Stimulated activated CD4-positive, alpha-beta T cell treated with anti-CD3 and anti-CD28 coated beads, Interleukin-4, amount 100 ng/mL, for 4 hours (primary cell): ENCODE results near the gene IL1RAPL2.

Experiments used
- DNase-seq, 2 experiments: peaks; one replicate each; pipeline ENCODE4 v3.0.0-alpha.2; 2020

Gene IL1RAPL2

DNA sequence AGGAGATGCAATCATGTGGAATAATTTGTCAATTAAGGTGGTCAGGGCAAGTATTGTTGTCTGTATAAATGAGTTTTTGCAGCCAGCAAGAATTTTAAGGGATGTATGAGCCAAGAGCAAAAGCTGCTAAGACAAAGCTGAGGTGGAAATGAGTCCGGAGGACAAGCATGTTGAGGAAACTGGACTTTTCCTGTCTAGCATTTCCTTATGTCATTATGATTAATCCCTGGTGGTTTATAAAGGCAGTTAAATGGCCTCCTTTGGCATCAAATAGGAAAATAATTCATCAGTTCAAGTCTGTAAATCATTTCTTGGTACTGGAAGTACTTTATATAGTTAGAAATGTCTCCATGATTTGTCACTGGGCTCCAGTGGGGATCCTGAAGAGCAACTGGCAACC lies 716.1 kb downstream of the IL1RAPL2 start:
- DNase-seq: no peak

DNA sequence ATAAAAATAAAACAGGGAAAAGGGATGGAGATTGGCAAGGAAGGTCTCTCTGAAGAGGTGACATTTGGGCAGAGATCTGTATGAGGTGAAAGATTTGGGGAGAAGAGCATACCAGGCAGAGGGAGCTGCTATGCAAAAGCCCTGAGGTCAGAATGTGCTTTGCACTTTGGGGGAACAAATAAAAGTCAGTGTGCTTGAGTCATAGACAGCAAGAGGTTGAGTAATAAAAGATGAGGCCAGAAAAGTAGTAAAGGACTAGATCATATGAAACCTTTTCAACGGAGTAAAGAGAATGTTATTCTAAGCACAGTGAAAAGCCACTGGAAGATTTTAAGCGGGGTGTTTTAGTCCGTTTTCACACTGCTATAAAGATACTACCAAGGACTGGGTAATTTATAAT lies 731.0 kb downstream of the IL1RAPL2 start:
- DNase-seq: no peak

DNA sequence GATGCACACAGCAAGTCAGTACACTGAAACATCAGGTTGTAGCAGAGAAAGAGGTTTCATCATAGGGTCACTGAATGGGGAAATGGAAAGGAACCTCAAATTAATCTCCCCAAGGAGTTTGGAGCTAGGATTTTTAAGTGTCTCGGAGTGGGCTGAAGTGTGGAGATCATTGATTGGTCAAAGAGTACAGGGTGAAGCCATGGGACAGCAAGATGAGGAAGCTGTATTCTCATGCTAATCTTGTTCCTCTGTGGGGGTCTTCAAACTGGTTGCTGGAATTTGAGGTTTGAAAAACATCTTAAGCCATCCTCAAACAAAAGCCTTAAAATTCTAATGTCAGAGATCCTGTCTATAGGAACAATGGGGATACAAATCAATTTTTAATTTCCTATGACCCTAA lies 733.3 kb downstream of the IL1RAPL2 start:
- DNase-seq: no peak

DNA sequence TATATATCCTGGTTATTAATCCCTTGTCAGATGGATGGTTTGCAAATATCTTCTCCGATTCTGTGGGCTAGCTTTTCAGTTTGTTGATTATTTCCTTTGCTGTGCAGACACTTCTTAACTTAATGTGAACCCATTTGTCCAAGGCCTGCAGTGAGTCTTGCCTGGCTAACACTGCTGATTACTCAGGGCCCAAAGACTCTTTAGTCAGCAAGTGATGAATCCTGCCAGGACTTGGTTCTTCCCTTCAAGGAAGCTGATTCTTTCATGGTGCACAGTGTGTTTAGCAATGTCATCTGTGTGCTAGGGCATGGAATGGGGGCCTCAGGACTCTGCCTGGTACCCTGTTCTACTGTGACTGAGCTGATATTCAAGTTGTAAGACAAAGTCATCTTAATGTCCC lies 736.2 kb downstream of the IL1RAPL2 start:
- DNase-seq: no peak

DNA sequence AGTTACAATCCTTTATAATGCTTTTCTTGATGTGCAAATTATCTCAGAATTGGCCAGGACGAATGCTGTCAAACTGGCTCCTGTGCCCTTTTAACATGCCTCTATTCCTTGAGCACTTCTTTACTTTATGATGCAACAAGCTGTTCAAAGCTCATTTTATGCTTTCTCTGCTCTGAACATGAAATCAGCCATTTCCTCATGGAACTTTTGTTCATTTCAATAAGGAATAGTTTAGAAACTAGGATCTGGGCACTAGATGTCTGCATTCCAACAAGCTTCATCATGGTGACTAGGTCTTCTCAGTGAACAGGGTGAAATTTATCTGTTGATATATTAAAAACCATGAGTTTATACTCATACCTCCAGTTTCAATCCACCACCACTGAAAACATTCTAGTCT lies 741.8 kb downstream of the IL1RAPL2 start:
- DNase-seq: no peak

DNA sequence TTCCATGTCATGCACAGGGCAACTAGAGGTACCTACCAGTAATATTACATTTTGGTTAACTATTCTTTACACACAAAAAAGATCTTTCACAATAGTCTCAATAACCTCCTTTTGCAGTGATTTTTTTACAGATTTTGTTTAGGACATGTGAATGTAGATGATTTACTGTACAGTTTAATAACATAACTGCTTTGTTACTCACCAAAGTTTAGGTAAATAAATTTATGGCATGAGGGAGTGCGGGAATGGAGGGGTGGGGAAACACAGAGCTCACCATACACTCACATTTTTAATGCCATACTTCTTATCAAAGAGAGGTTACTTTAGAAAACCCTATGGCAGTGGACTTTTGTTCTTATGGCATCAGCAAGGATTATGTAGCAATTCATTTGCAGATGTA lies 747.6 kb downstream of the IL1RAPL2 start:
- no peak for DNase-seq

DNA sequence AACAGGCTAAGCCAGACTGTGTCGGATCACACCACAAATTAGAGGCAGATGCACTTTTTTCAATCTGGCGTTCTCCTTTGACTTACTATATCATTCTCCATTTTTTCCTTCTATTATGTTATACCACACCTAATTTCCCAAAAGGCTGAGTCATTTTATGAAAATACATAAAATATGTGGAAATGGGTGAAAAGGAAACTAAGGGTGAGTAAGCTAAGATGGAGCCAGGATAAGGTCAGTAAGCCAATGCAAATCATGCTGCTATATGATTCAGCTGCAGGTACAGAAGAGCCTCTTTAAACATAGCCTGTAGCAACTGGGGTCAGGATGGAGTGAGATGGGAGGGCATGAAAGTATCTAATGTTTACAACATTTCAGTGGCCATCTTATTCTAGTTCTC lies 748.5 kb downstream of the IL1RAPL2 start:
- no peak for DNase-seq

DNA sequence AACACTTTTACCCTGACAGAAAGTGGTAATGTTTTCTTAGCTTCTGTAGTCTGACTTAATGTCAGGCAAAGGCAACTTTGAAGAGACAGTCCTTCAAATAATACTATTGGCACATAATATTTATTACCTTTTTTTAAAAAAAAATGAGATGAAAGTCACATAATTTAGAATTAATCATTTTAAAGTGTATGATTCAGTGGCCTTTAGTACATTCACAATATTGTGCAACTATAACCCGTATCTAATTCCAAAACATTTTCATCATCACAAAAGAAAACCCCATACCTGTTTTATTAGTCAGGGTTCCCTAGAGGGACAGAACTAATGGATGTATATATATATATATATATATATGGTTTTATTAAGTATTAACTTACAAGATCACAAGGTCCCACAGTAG lies 749.2 kb downstream of the IL1RAPL2 start:
- no peak for DNase-seq

DNA sequence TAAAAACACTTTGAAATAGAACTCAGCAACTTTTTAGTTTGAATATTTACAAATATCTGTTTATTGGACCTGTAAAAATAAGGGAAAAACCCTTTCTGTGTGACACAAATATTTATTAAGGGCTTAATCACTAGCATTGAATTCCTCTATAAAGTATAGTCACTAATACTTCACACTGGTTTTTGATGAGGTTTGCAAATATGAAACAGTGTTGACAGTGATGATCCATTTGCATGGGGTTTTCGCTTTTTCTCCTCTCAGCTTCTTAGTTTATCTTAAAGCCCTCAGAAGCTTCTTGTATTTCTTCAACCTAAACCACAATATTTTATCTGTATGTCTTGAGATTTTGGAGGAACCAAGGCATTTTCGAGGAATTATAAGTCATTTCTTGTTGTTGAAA lies 751.1 kb downstream of the IL1RAPL2 start:
- DNase-seq: no peak

DNA sequence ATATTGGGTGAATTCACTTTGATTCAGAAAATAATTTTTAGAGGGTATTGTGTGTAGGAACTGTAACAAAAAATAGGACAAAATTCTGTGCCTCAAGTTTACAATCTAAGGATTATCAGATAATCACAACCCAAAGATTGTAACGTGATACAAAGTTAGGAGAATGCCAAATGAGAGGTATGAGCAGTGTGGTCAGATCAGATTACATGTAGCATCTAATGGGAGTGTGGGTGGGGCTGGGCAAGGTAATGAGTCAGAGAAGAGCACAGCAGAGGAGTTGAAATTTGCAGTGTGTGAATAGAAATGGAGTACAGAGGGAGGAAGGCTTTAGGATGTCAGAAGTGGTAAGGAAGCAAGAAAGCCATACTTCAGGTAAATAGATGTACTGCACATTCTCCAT lies 757.9 kb downstream of the IL1RAPL2 start:
- no peak for DNase-seq

DNA sequence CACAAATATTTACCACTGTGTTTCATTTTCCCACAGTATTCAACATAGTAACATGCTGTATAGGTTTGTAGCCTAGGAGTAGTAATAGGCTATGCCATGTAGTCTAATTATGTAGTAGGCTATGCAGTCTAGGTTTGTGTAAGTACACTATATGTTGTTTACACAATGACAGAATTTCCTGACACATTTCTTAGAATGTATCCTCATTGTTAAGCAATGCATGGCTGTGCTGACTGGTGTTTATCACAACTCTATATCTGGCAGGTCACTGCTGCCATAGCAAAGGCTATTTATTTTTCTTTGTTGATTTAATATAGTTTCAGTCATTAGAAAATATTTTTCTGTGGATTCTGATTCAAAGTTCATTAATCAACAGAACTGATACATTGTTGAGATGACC lies 762.8 kb downstream of the IL1RAPL2 start:
- no peak for DNase-seq

DNA sequence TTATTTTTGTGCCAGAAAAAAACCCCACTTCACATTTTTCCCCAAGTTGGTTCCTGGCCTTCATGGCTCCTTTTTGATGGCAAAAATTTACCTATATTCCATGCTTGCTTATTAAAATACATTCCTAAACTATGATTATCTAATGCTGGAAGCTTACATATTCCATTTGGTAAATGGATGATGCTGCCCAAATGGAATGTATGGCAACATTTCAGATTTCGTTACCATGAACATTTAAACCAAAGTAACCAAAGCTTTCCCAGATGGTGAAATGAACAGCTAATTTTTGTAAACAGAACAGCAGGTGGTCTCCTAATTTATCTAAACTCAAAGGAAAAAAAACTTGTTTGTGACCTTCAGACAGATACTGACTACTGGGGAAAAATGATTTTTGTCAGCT lies 765.2 kb downstream of the IL1RAPL2 start:
- no peak for DNase-seq

DNA sequence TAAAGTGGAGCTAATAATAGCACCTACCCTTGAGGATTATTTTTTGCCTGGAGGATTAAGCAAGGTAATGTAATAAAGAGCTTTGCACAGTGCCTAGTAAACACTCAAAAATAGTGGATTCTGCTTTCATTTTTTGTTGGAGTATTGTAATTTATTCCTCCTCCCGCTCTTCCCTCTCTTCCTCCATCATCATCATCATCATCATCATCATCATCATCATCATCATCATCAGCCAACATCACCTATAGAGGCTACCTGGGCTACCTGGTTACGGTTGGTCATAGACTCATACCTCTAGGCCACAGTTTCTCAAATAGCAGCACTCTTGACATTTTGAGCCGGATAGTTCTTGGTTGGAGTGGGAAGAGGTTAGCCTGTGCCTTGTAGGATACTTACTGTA lies 781.4 kb downstream of the IL1RAPL2 start:
- DNase-seq: no peak

DNA sequence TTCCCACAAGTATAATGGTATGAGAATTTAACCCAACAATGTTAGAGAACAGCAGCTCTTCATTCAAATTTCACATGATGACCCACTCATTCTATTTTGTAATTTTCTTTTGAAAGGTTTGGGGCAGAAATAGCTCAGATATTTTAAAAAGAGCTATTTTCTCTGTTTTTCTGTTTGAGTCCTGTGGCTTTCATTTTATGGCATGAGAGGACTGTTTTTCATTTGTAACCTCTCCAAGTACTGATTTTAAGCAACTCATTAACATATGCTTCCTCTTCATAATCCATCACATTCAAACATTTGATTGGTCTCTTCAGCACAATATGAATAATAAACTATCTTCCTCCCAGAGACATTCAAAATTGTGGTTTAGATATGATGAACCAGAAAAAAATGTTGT lies 783.5 kb downstream of the IL1RAPL2 start:
- no peak for DNase-seq

DNA sequence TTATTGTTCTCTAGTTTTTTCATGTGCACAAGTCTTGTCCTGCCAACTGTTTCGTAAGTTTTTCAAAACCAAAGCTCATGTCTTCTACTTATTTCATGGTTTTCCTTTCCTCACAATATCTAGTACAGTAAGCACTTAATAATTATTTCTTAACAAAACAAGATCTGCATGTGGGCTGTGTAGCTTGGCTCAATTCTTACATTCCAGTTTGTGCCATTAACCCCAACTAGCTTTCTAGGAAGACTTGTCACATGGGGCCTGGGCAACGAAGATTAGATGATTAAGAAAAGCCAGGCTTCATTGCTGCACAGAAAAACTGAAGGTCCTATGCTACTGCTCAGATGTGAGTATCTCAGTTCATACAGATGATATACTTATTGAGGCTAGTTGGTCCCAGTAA lies 809.8 kb downstream of the IL1RAPL2 start:
- DNase-seq: no peak

DNA sequence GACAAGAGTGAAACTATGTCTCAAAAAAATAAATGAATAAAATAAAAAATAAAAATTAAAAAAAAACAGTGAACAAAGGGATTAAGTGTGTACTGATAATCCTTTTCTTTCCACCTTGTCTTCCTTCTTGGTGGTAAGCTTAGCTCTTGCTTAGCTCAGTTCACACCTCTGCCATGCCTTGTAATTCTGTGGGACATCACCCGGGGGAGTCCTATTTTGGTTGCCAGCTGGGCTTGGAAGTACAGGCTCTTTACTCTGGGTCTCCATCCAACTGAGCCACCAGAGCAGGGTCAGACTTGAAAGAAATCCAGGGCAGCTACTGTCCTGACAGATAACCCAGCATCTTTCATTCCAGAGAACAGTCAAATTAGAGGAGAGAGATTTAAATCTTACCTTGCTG lies 858.7 kb downstream of the IL1RAPL2 start:
- no peak for DNase-seq

DNA sequence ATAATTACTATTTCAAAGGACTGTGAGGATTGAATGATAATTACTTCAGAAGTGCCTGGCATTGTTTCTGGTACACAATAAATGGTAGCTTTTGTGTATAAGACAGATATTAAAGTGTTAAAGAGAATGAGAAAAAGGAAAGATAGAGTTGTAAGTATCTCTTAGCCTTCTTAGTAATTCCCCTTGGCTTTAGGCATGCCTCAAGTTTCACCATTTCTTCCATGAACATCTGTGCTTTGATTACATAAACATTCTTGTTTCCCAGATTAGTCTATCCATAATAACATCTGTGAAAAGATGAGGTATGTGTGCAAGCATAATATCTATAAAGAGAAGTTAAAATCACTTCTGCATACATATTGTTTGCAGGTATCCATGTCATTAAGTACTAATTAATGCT lies 885.4 kb downstream of the IL1RAPL2 start:
- no peak for DNase-seq

DNA sequence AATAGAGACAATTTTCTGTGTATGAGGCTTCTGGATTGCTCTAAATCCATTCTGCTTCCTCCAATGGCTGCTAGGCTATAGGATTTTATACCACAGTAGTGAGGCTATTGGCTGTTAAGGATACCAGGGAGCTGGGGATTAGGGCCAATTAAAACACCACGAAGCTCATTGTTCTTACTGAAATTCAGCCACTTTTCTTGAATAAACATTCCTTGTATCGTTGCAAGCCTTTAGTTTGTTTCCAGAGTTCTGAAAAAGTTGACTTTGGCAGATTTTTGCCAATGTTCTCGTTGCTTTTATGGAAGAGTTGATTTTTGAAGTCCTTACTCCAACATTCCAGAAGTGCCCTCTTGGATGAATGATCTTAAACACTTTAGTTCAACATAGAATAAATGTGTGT lies 892.8 kb downstream of the IL1RAPL2 start:
- no peak for DNase-seq

DNA sequence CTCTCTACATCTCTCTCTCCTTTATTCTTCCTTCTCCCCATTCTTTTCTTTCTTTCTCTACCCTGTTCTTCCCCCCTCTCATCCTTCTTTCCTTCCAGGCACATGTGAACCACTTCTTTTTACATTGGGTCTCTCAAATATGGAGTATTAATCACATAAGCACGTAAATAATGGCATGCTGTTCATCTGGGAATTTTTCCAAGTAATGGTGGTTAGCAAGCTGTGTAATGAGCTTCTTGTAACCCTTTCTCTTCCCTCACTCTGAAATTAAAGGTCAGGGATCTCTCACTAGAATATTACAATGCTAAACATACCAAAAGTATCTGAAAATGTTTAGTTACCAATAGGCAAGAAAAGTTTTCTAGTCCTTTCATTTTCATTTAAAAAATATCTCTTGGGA lies 894.4 kb downstream of the IL1RAPL2 start:
- DNase-seq: no peak

DNA sequence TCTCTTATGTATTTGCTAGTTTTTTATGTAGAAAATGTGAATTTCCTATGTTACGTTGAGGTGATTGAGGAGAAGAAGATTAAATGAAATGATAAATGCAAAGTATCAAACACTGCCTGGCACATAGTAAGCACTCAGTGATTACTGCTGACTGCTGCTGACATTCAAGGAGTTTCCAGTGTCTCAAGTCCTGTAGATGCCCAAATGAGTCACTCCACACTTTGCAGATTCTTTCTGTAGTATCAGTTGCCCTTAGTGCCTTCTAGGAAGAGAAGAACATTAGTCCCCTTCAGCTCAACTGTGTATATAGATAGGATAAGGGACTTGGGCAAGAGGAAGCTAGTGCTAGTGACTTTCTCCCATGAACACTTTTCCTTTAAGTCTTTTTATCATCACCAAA lies 895.0 kb downstream of the IL1RAPL2 start:
- no peak for DNase-seq

DNA sequence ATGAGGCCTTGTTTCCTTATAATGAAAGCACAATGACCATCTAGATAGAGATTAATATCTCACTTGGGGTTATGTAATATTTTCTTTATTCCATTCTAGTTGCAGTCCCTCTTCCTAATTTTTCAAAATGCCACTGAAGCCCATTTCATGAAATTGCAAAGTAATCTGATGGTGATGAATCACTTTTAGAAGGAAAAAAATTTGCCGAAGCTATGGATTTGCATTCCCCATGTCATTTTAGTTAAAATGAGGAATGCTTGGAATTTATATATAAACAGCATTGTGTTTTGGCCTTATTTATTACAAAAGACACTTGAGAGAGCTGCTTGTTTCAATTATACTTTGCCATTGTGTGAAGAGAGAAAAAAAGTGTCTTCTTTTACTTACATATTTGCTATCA lies 896.2 kb downstream of the IL1RAPL2 start:
- no peak for DNase-seq

DNA sequence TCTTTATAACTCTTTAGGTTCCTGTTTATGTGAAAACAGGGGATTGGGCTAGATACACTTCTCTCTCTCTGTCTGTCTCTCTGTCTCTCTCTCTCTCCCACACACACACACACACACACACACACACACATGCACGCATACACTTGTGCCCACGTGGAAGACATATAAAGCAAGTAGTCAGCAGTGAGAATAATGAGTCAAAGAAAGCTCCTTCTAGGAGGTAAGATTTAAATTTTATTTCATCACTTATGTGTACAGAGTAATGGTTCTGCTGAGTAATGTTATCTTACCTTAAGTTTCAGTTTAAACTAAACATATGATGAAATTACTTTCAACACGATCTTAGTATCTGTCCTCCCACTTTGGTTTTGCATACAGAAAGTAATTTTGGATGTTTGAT lies 897.5 kb downstream of the IL1RAPL2 start:
- DNase-seq: no peak

DNA sequence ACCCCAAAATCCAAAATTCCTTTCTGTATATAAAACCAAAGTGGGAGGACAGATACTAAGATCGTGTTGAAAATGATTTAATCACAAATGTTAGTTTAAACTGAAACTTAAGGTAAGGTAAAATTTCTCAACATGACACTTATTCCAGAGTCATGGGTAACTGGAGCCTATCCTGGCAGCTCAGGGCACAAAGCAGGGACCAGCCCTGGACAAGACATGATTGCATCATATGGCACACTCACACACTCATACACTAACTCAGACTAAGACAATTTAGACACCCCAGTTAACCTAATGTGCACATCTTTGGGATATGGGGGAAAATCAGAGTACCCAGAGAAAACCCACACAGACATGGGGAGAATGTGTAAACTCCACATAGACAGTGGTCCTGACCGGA lies 898.6 kb downstream of the IL1RAPL2 start:
- DNase-seq: no peak

DNA sequence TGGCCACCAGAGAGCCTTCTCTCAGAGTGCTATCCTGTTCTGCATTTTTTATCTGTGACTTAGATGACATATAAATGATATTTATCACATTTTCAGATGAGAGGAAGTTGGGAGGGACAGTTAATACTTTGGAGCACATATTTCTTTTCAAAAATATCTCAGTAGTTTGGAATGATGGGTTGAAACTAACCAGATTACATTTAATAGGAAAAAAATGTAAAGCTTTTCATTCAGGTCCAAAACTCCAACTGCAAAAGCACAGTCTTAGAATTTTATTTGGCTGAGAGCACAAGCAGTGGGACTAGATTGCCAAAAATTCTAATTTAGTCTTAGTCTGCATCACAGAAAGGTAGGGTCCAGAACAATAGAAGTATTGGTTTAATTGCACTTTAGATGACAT lies 902.7 kb downstream of the IL1RAPL2 start:
- no peak for DNase-seq

DNA sequence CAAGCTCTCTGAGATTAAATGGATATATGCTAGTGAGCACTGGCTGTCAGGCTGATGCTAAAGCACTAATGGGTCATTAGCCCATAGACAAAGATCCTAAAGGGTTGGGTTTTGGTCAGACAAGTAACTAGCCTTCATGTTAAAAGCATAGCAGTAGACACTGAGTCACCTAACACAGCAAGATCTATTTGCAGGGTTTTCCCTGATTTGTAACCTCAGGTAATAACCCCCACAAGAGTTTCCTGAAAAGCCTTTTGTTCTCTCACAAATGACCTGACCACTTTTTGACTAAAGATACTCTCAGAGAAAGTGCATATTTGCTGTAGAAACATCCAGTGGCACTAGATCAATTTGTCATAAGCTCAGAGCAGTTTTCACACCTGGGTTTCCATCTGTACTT lies 905.6 kb downstream of the IL1RAPL2 start:
- no peak for DNase-seq

DNA sequence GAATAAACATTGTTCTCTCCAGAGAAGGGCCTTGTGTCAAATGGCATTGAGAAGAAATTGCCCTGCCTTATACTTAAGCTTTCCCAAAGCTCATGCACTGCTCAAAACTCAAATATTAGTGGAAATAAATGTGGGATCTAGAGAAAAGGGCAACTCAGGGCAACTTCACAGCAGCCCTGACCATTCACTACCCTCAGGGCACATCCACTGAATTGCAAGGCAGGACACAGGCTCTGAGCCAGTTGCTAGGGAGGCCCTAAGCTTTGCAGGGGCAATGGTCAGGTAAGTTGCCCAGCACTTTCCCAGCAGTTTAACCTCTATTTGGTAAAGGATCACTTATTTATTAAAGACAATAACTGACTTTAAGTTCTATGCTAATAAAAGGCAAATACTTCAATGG lies 909.8 kb downstream of the IL1RAPL2 start:
- no peak for DNase-seq
